ENCODE results near the gene SPATA2.
"Not testable (repeated sequence)": the region's sequence is repeated elsewhere in the genome, so short reads cannot be mapped to it uniquely, and the experiment has no call there.

DNA sequence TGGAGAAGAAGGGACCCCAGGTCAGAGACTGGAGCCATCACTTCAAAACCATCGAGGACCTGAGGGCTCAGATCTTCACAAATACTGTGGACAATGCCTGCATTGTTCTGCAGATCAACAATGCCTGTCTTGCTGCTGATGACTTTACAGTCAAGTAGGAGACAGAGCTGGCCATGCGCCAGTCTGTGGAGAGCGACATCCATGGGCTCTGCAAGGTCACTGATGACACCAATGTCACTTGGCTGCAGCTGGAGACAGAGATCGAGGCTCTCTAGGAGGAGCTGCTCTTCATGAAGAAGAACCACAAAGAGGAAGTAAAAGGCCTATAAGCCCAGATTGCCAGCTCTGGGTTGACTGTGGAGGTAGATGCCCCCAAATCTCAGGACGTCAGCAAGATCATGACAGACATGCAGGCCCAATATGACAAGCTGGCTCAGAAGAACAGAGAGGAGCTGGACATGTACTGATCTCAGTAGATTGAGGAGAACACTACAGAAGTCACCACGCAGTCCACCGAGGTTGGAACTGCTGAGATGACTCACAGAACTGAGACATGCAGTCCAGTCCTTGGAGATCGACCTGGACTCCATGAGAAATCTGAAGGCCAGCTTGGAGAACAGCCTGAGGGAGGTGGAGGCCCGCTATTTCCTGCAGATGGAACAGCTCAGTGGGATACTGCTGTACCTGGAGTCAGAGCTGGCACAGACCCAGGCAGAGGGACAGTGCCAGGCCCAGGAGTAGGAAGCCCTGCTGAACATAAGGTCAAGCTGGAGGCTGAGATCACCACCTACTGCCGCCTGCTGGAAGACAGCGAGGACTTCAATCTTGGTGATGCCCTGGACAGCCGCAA lies 42.0 kb upstream of the SPATA2 start:
- TF ChIP-seq, protein P1, sequence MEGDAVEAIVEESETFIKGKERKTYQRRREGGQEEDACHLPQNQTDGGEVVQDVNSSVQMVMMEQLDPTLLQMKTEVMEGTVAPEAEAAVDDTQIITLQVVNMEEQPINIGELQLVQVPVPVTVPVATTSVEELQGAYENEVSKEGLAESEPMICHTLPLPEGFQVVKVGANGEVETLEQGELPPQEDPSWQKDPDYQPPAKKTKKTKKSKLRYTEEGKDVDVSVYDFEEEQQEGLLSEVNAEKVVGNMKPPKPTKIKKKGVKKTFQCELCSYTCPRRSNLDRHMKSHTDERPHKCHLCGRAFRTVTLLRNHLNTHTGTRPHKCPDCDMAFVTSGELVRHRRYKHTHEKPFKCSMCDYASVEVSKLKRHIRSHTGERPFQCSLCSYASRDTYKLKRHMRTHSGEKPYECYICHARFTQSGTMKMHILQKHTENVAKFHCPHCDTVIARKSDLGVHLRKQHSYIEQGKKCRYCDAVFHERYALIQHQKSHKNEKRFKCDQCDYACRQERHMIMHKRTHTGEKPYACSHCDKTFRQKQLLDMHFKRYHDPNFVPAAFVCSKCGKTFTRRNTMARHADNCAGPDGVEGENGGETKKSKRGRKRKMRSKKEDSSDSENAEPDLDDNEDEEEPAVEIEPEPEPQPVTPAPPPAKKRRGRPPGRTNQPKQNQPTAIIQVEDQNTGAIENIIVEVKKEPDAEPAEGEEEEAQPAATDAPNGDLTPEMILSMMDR (IDR thresholded peaks at IDR 0.05): not testable (repeated sequence)
- TF ChIP-seq EP300, POLR2AphosphoS5 (IDR thresholded peaks at IDR 0.05): not testable (repeated sequence)
